KMS-11 (cell line): Measurements from ENCODE around the gene BABAM2.

Experiments
- H2AFZ ChIP-seq: fragments of 200-600 bp; sonication (generic); 2 replicates; pipeline ENCODE4 v1.6.1; 2016; ENCODE audit warnings: antibody characterized with exemption, mixed run types, low read depth
- H3K27ac ChIP-seq: fragments of 200-600 bp; sonication (generic); 2 replicates; pipeline ENCODE4 v1.6.1; 2016; ENCODE audit warnings: mild to moderate bottlenecking, mixed run types
- H3K27me3 ChIP-seq: fragments of 200-600 bp; sonication (generic); 2 replicates; pipeline ENCODE4 v1.6.1; 2017; ENCODE audit warnings: mild to moderate bottlenecking, low read depth, mixed run types, moderate library complexity; ENCODE audit not compliant: insufficient read depth
- H3K36me3 ChIP-seq: fragments of 200-600 bp; sonication (generic); 2 replicates; pipeline ENCODE4 v1.6.1; 2017; ENCODE audit warnings: mild to moderate bottlenecking, mixed run types; ENCODE audit not compliant: insufficient read depth
- H3K4me1 ChIP-seq: fragments of 200-600 bp; sonication (generic); 2 replicates; pipeline ENCODE4 v1.6.1; 2016; ENCODE audit warnings: mild to moderate bottlenecking, low read depth, mixed run types; ENCODE audit not compliant: poor library complexity, severe bottlenecking
- H3K4me2 ChIP-seq: fragments of 200-600 bp; sonication (generic); 2 replicates; pipeline ENCODE4 v1.7.0; 2016; ENCODE audit warnings: mild to moderate bottlenecking, mixed run types
- H3K4me3 ChIP-seq: fragments of 200-600 bp; sonication (generic); IDR thresholded peaks from 2 replicates; pipeline ENCODE4 v1.6.1; 2017; ENCODE audit warnings: low read depth, low read length, mixed read lengths; ENCODE audit not compliant: insufficient read depth
- H3K79me2 ChIP-seq: fragments of 200-600 bp; sonication (generic); 2 replicates; pipeline ENCODE4 v1.6.1; 2016; ENCODE audit warnings: low read depth, mixed run types; ENCODE audit not compliant: insufficient read depth
- H3K9ac ChIP-seq: fragments of 200-600 bp; sonication (generic); 2 replicates; pipeline ENCODE4 v1.6.1; 2016; ENCODE audit warnings: mild to moderate bottlenecking, mixed run types
- H4K20me1 ChIP-seq: fragments of 200-600 bp; sonication (generic); 2 replicates; pipeline ENCODE4 v1.6.1; 2016; ENCODE audit warnings: mild to moderate bottlenecking, mixed run types; ENCODE audit not compliant: insufficient read depth
- TF ChIP-seq, protein P1 (sequence below): fragments of 200-600 bp; sonication (generic); conservative IDR thresholded peaks from 2 replicates; pipeline ENCODE4 v1.6.1; 2017; ENCODE audit warnings: low read depth, mild to moderate bottlenecking, antibody characterized with exemption, low read length, moderate library complexity, mixed read lengths

The BABAM2 gene

GRCh38 chr2:27885661-27886060, 4.9 kb upstream of the BABAM2 start:
- H3K4me3 ChIP-seq = no peak overlapping the region
- H3K4me2 ChIP-seq = no peak overlapping the region
- peaks cover 4% of the 10 kb centered on the region for H3K4me1 ChIP-seq
- no peaks in the 10 kb centered on the region for H3K27me3 ChIP-seq
- no peaks in the 10 kb centered on the region for H3K36me3 ChIP-seq
- no peak overlapping the region for H3K9ac ChIP-seq
- H4K20me1 ChIP-seq = no peaks in the 10 kb centered on the region
- no peaks in the 10 kb centered on the region for H3K79me2 ChIP-seq
- no peak overlapping the region for H3K27ac ChIP-seq
- no peak overlapping the region for H2AFZ ChIP-seq
- TF ChIP-seq, protein P1, sequence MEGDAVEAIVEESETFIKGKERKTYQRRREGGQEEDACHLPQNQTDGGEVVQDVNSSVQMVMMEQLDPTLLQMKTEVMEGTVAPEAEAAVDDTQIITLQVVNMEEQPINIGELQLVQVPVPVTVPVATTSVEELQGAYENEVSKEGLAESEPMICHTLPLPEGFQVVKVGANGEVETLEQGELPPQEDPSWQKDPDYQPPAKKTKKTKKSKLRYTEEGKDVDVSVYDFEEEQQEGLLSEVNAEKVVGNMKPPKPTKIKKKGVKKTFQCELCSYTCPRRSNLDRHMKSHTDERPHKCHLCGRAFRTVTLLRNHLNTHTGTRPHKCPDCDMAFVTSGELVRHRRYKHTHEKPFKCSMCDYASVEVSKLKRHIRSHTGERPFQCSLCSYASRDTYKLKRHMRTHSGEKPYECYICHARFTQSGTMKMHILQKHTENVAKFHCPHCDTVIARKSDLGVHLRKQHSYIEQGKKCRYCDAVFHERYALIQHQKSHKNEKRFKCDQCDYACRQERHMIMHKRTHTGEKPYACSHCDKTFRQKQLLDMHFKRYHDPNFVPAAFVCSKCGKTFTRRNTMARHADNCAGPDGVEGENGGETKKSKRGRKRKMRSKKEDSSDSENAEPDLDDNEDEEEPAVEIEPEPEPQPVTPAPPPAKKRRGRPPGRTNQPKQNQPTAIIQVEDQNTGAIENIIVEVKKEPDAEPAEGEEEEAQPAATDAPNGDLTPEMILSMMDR = no peak

- Histone ChIP-seq H4K20me1 (no peaks in the 10 kb centered on the region), H3K4me1 (peaks cover 6% of the 10 kb centered on the region), H3K9ac (no peak overlapping the region), H3K79me2 (peaks cover 2% of the 10 kb centered on the region; the same call in 1 of the 2 replicates), H2AFZ (no peak overlapping the region), H3K27ac (no peak overlapping the region), H3K27me3 (no peaks in the 10 kb centered on the region), H3K4me3 (no peak overlapping the region), H3K36me3 (no peaks in the 10 kb centered on the region), H3K4me2 (no peak overlapping the region)
- TF ChIP-seq, protein P1 = no peak
Observed at GRCh38 chr2:27886322-27886721, 4.2 kb upstream of the BABAM2 start.

DNA sequence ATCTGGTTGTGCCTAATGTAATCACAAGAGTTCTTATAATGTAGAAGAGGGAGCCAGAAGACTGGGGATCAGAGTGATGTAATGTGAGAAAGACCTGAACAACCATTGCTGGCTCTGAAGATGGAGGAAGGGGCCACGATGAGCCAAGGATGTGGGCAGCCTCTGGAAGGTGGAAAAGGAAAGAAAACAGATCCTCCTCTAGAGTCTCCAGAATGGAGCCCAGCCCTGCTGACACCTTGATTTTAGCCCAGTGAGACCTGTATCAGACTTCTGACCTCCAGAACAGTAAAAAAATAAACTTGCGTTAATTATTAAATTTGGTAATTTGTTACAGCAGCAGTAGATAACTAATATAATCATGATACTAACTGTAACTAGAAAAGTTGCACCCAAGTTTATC, 3.4 kb upstream of the BABAM2 start:
- Histone ChIP-seq H4K20me1 (no peaks in the 10 kb centered on the region), H3K36me3 (no peaks in the 10 kb centered on the region), H2AFZ (no peak overlapping the region), H3K9ac (no peak overlapping the region), H3K4me3 (no peak overlapping the region), H3K27me3 (no peaks in the 10 kb centered on the region), H3K4me2 (no peak overlapping the region), H3K79me2 (peaks cover 10% of the 10 kb centered on the region; the same call in 1 of the 2 replicates), H3K4me1 (peaks cover 12% of the 10 kb centered on the region), H3K27ac (no peak overlapping the region)
- TF ChIP-seq, protein P1 = no peak

GRCh38 chr2:27887830-27888229, 2.7 kb upstream of the BABAM2 start:
- H2AFZ ChIP-seq = no peak overlapping the region
- no peak overlapping the region for H3K27ac ChIP-seq

More at GRCh38 chr2:27887830-27888229, 2.7 kb upstream of the BABAM2 start:
- Histone ChIP-seq H3K36me3 (no peaks in the 10 kb centered on the region), H4K20me1 (no peaks in the 10 kb centered on the region), H3K79me2 (peaks cover 14% of the 10 kb centered on the region; the same call in 1 of the 2 replicates), H3K4me1 (peaks cover 12% of the 10 kb centered on the region), H3K4me2 (no peak overlapping the region), H3K9ac (no peak overlapping the region), H3K4me3 (no peak overlapping the region), H3K27me3 (no peaks in the 10 kb centered on the region)
- TF ChIP-seq, protein P1 = no peak
